CD14-positive monocyte (primary cell): ENCODE data around the gene ZC3H4. TPM values are rescaled to one million over a fixed set of nuclear protein-coding genes. Genes with fewer than 3 reads are reported as not detected.

Source experiments
- DNase-seq, 3 donors: peaks; one replicate each; pipeline ENCODE4 v3.0.0-alpha.2; 2011 to 2022
- H2AFZ ChIP-seq: 2 replicates; pipeline ENCODE4 v1.6.0; 2012; ENCODE audit warnings: mild to moderate bottlenecking, low read depth, low read length, inconsistent platforms; ENCODE audit not compliant: insufficient read depth, poor library complexity, severe bottlenecking
- H3K27ac ChIP-seq, 2 donors: 1 replicate in 1 of 2; 2 replicates in 1 of 2; pipeline ENCODE4 v1.5.1; 2012 to 2013; ENCODE audit warnings: low read length in 2 of 2, control low read depth in 1 of 2, inconsistent platforms in 1 of 2, low read depth in 1 of 2, mild to moderate bottlenecking in 1 of 2
- H3K27me3 ChIP-seq, 2 donors: one replicate each; pipeline versions ENCODE4 v1.6.0 to v1.6.1; 2011 to 2013; ENCODE audit warnings: low read length in 2 of 2; ENCODE audit not compliant: control insufficient read depth in 2 of 2, insufficient read depth in 2 of 2
- H3K36me3 ChIP-seq, 2 donors: replicated peaks in 1 of 2; 1 replicate in 1 of 2; 2 replicates in 1 of 2; pipeline versions ENCODE4 v1.5.1 to v1.6.1; 2012 to 2013; ENCODE audit warnings: low read length in 2 of 2, control low read depth in 1 of 2, inconsistent platforms in 1 of 2, mild to moderate bottlenecking in 1 of 2; ENCODE audit not compliant: insufficient read depth in 2 of 2, control insufficient read depth in 1 of 2
- H3K4me1 ChIP-seq, 2 donors: 1 replicate in 1 of 2; 2 replicates in 1 of 2; pipeline versions ENCODE4 v1.5.1 to v1.6.1; 2012 to 2013; ENCODE audit warnings: low read length in 2 of 2, control low read depth in 1 of 2, inconsistent platforms in 1 of 2, mild to moderate bottlenecking in 1 of 2, moderate library complexity in 1 of 2; ENCODE audit not compliant: insufficient read depth in 2 of 2, control insufficient read depth in 1 of 2
- H3K4me2 ChIP-seq: replicated peaks from 2 replicates; pipeline ENCODE3; 2012; ENCODE audit warnings: low read length, moderate library complexity, mild to moderate bottlenecking; ENCODE audit not compliant: poor library complexity, severe bottlenecking; ENCODE audit errors: extremely low read depth
- H3K4me3 ChIP-seq, 3 experiments: fragments of 200-600 bp in 1 of 3; sonication (generic) in 1 of 3; replicated peaks in 1 of 3; 1 replicate in 2 of 3; 2 replicates in 1 of 3; pipeline ENCODE4 v1.5.1; 2011 to 2013; ENCODE audit warnings: low read length in 3 of 3, mild to moderate bottlenecking in 3 of 3, control low read depth in 2 of 3, low read depth in 2 of 3, inconsistent platforms in 1 of 3, moderate library complexity in 1 of 3
- H3K79me2 ChIP-seq: 2 replicates; pipeline ENCODE4 v1.6.0; 2012; ENCODE audit warnings: mild to moderate bottlenecking, control low read depth, inconsistent platforms, low read length, moderate library complexity; ENCODE audit not compliant: insufficient read depth
- H3K9ac ChIP-seq: 2 replicates; pipeline ENCODE4 v1.6.0; 2017; ENCODE audit warnings: low read length, mild to moderate bottlenecking; ENCODE audit not compliant: insufficient read depth, poor library complexity, severe bottlenecking
- H3K9me3 ChIP-seq, 2 donors: replicated peaks in 1 of 2; 1 replicate in 1 of 2; 2 replicates in 1 of 2; pipeline versions ENCODE4 v1.5.1 to v1.6.1; 2012 to 2013; ENCODE audit warnings: low read length in 2 of 2, control low read depth in 1 of 2; ENCODE audit not compliant: control insufficient read depth in 1 of 2, insufficient read depth in 1 of 2
- H4K20me1 ChIP-seq: 2 replicates; pipeline ENCODE4 v1.6.0; 2012; ENCODE audit warnings: mild to moderate bottlenecking, low read length, control low read depth, moderate library complexity; ENCODE audit not compliant: insufficient read depth
- H3K27ac Mint-ChIP-seq, 7 donors: one replicate each; pipeline ENCODE4 v1.8.0; 2020; ENCODE audit warnings: mild to moderate bottlenecking in 7 of 7, mixed read lengths in 7 of 7, moderate library complexity in 6 of 7, inconsistent platforms in 2 of 7
- H3K27me3 Mint-ChIP-seq, 3 donors: one replicate each; pipeline ENCODE4 v1.8.0; 2021 to 2022; ENCODE audit warnings: low read depth in 3 of 3, mild to moderate bottlenecking in 3 of 3, mixed read lengths in 3 of 3, moderate library complexity in 3 of 3, inconsistent platforms in 1 of 3
- H3K36me3 Mint-ChIP-seq, 2 donors: one replicate each; pipeline ENCODE4 v1.8.0; 2020; ENCODE audit warnings: mixed read lengths in 2 of 2, inconsistent platforms in 1 of 2, mild to moderate bottlenecking in 1 of 2
- H3K4me1 Mint-ChIP-seq: one replicate; pipeline ENCODE4 v1.8.0; 2020; ENCODE audit warnings: mild to moderate bottlenecking, mixed read lengths
- H3K4me3 Mint-ChIP-seq, 2 donors: one replicate each; pipeline ENCODE4 v1.8.0; 2020; ENCODE audit warnings: mild to moderate bottlenecking in 2 of 2, mixed read lengths in 2 of 2, moderate library complexity in 1 of 2
- H3K9me3 Mint-ChIP-seq, 7 donors: one replicate each; pipeline ENCODE4 v1.8.0; 2020 to 2022; ENCODE audit warnings: mixed read lengths in 7 of 7, mild to moderate bottlenecking in 6 of 7, moderate library complexity in 6 of 7, inconsistent platforms in 2 of 7
- WGBS: methylation state at CpG from one replicate; pipeline ENCODE4 v1.1.5; 2013; ENCODE audit warnings: missing lambda C conversion rate; ENCODE audit not compliant: insufficient coverage; 5-methylcytosine and 5-hydroxymethylcytosine counted together
- intact Hi-C, 2 donors: fragments of 100-400 bp; cut with micrococcal nuclease; formaldehyde crosslinking; loops; one replicate each; pipeline versions ENCODE4 v1.15.0 to v1.15.1; 2023
- polyA plus RNA-seq, 3 donors: library from polyadenylated mRNA; depleted of rRNA in 1 of 3; unstranded in 2 of 3; stranded (reverse) in 1 of 3; fragments of 300-500 nt in 2 of 3; fragments of >200 nt in 1 of 3; fragmentation: Illumina TruSeq in 2 of 3; gene quantifications; 1 replicate in 2 of 3; 2 replicates in 1 of 3; pipeline ENCODE4 v1.2.3, GENCODE V29; 2012 to 2021
- TF ChIP-seq, protein P1 (sequence below): fragments of 200-600 bp; IDR thresholded peaks from one replicate; pipeline ENCODE4 v1.8.0; 2022; ENCODE audit warnings: antibody characterized with exemption, mild to moderate bottlenecking

The ZC3H4 gene
- polyA plus RNA-seq, 3 donors = 0.24 to 9.9 (median 0.60) TPM

DNA sequence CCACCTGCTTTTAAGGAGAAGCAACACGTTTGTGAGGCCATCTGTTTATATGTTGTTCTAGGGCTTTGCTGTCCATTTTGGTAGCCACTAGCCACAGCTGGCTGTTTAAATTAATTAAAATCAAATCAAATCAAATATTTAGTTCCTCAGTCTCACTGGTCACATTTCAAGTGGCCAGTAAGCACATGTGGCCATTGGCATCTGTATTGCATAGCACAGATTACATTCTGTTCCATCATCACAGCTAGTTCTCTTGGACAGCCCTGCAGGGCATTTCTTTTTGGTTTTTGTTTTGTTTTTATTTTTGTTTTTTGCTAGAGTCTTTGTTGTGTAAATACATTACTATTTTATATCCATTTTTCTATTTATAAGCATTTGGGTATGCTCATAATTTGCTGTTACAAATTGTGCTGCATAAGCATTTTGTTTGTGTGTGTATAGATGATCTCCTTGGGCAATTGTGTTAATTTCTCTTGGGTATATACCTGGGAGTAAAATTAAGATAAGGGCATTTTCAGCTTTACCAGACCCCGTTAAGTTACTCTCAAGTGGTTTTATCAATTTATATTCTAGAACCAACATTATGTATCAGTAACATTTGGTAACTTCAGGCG, 48.4 kb upstream of the ZC3H4 start:
- no peak overlapping the region for H3K4me2 ChIP-seq
- H3K27ac Mint-ChIP-seq = no peak overlapping the region
- intact Hi-C loops = no loop called here
- H3K4me3 ChIP-seq = no peak overlapping the region
- peaks cover 17 to 18% of the 10 kb centered on the region in 2 donors for H3K4me1 ChIP-seq
- WGBS = 100% methylated on average over 1 of the region's 3 CpGs
- no peaks in the 10 kb centered on the region for H3K9me3 Mint-ChIP-seq
- H3K4me1 Mint-ChIP-seq = peaks cover 22% of the 10 kb centered on the region
- no peak overlapping the region for H2AFZ ChIP-seq
- H3K36me3 Mint-ChIP-seq = peaks cover 32 to 63% of the 10 kb centered on the region in 2 donors
- H3K27me3 ChIP-seq = no peaks in the 10 kb centered on the region
- no peak for DNase-seq
- no peaks in the 10 kb centered on the region for H4K20me1 ChIP-seq
- H3K36me3 ChIP-seq = peaks cover 15 to 53% of the 10 kb centered on the region in 2 donors
- peaks cover 18% of the 10 kb centered on the region for H3K79me2 ChIP-seq
- no peak overlapping the region for H3K27ac ChIP-seq
- no peak overlapping the region for H3K9ac ChIP-seq
- no peaks in the 10 kb centered on the region for H3K9me3 ChIP-seq
- peaks cover 0 to 3% (median 0%) of the 10 kb centered on the region in 3 donors for H3K27me3 Mint-ChIP-seq
- no peak overlapping the region for H3K4me3 Mint-ChIP-seq
- TF ChIP-seq, protein P1, sequence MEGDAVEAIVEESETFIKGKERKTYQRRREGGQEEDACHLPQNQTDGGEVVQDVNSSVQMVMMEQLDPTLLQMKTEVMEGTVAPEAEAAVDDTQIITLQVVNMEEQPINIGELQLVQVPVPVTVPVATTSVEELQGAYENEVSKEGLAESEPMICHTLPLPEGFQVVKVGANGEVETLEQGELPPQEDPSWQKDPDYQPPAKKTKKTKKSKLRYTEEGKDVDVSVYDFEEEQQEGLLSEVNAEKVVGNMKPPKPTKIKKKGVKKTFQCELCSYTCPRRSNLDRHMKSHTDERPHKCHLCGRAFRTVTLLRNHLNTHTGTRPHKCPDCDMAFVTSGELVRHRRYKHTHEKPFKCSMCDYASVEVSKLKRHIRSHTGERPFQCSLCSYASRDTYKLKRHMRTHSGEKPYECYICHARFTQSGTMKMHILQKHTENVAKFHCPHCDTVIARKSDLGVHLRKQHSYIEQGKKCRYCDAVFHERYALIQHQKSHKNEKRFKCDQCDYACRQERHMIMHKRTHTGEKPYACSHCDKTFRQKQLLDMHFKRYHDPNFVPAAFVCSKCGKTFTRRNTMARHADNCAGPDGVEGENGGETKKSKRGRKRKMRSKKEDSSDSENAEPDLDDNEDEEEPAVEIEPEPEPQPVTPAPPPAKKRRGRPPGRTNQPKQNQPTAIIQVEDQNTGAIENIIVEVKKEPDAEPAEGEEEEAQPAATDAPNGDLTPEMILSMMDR = no peak

DNA sequence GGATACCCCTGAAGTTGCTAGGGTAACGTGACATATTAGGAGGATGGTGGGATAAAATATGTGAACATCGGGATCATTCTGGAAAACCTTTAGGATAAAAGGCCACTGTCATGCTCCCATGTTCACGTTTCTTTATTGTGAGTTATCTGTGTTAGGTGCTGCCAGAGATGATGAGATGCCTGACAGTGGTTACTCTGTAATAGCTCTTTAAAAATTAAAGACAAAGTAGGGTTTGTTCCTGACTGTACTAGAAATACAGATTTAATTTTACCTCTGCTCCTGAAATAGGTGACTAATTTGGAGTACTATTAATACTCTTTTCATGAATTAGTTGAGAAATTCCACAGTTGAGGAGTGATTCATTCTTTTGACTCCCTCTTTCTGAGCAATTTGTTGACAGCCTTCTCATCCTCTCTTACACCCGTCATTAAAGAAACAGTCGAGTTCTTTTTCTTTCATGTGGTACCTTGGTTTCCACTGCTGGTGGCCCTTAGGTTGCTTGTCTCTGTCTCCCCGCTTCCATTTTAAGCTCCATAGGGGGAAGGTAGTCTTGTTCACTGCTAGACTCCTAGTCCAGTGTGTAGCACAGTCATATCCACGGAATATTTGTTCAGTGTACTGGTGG, 45.4 kb upstream of the ZC3H4 start:
- Histone ChIP-seq H3K79me2 (peaks cover 18% of the 10 kb centered on the region), H3K4me2 (no peak overlapping the region), H3K27ac (no peak overlapping the region), H4K20me1 (no peaks in the 10 kb centered on the region), H3K4me1 (peaks cover 30 to 31% of the 10 kb centered on the region in 2 donors), H3K27me3 (no peaks in the 10 kb centered on the region), H2AFZ (no peak overlapping the region), H3K36me3 (peaks cover 20 to 48% of the 10 kb centered on the region in 2 donors), H3K4me3 (no peak overlapping the region), H3K9me3 (no peaks in the 10 kb centered on the region), H3K9ac (no peak overlapping the region)
- H3K9me3 Mint-ChIP-seq = peaks cover 0 to 2% (median 0%) of the 10 kb centered on the region in 7 donors
- peaks cover 35% of the 10 kb centered on the region for H3K4me1 Mint-ChIP-seq
- intact Hi-C loops = loop anchor here in 1 of 2 donors (10.0 kb wide), 1 partner anchor 266 kb away; no protein-coding TSS in a partner anchor
- H3K27me3 Mint-ChIP-seq = peaks cover 0 to 3% (median 0%) of the 10 kb centered on the region in 3 donors
- TF ChIP-seq, protein P1 = no peak
- WGBS = 96% methylated on average over 4 of the region's 7 CpGs
- no peak for DNase-seq
- H3K36me3 Mint-ChIP-seq = peaks cover 29 to 56% of the 10 kb centered on the region in 2 donors
- H3K27ac Mint-ChIP-seq = peak overlapping the region in 3 of 7 donors; percentile 22 to 73 (median 72)
- no peak overlapping the region for H3K4me3 Mint-ChIP-seq
